22Rv1 (cell line): ENCODE measurements around the gene CTBP2.

Experiments used
- CTCF ChIP-seq: fragments of 450-650 bp; IDR thresholded peaks from 2 replicates; pipeline ENCODE4 v1.5.1; 2017; ENCODE audit warnings: mild to moderate bottlenecking
- ZFX ChIP-seq: fragments of 450-650 bp; IDR thresholded peaks from 2 replicates; pipeline ENCODE4 v1.6.1; 2017; ENCODE audit warnings: antibody characterized with exemption, borderline replicate concordance

- TF ChIP-seq CTCF (no peak), ZFX (no peak)
These were observed 199.2 kb downstream of the CTBP2 start for GRCh38 chr10:124961248-124961570.
